Osteoblast (primary cell): ENCODE data around the gene DNA2. TPM values are rescaled to one million over a fixed set of nuclear protein-coding genes. Genes with fewer than 3 reads are reported as not detected.

Source experiments
- DNase-seq: peaks from one replicate; pipeline ENCODE4 v3.0.0; 2011; ENCODE audit warnings: low spot score, mixed read lengths; ENCODE audit not compliant: insufficient read length; ENCODE audit errors: missing footprints
- H2AFZ ChIP-seq: 2 replicates; pipeline ENCODE4 v1.6.0; 2011; ENCODE audit warnings: mild to moderate bottlenecking, low read length
- H3K27ac ChIP-seq: 2 replicates; pipeline ENCODE4 v1.5.1; 2011; ENCODE audit warnings: mild to moderate bottlenecking, low read depth, low read length, moderate library complexity
- H3K27me3 ChIP-seq: 2 replicates; pipeline ENCODE4 v1.6.0; 2012; ENCODE audit warnings: mild to moderate bottlenecking, control low read depth, inconsistent platforms, low read length, moderate library complexity; ENCODE audit not compliant: insufficient read depth
- H3K36me3 ChIP-seq: 2 replicates; pipeline ENCODE4 v1.5.1; 2011; ENCODE audit warnings: mild to moderate bottlenecking, low read length, control low read depth, moderate library complexity; ENCODE audit not compliant: insufficient read depth
- H3K4me1 ChIP-seq: 2 replicates; pipeline ENCODE4 v1.5.1; 2011; ENCODE audit warnings: mild to moderate bottlenecking, low read length, control low read depth, moderate library complexity; ENCODE audit not compliant: insufficient read depth
- H3K4me2 ChIP-seq: 2 replicates; pipeline ENCODE4 v1.6.0; 2011; ENCODE audit warnings: mild to moderate bottlenecking, low read length; ENCODE audit not compliant: insufficient read depth
- H3K4me3 ChIP-seq: fragments of 200-600 bp; sonication (generic); 3 replicates; pipeline ENCODE4 v1.5.1; 2012; ENCODE audit warnings: mild to moderate bottlenecking, low read length, inconsistent platforms; ENCODE audit not compliant: insufficient read depth
- H3K79me2 ChIP-seq: 2 replicates; pipeline ENCODE4 v1.6.0; 2012; ENCODE audit warnings: mild to moderate bottlenecking, low read length, control low read depth, inconsistent platforms; ENCODE audit not compliant: insufficient read depth
- H3K9me3 ChIP-seq: 2 replicates; pipeline ENCODE4 v1.5.1; 2011; ENCODE audit warnings: low read depth, low read length, control low read depth
- H4K20me1 ChIP-seq: 2 replicates; pipeline ENCODE4 v1.6.0; 2012; ENCODE audit warnings: mild to moderate bottlenecking, low read length, control low read depth; ENCODE audit not compliant: insufficient read depth
- total RNA-seq: library from RNA; depleted of rRNA; stranded (reverse); fragments of >200 nt; gene quantifications from 2 replicates; pipeline ENCODE4 v1.2.3, GENCODE V29; 2012
- TF ChIP-seq, protein P1 (sequence below): IDR thresholded peaks from 2 replicates; pipeline ENCODE4 v1.5.1; 2011; ENCODE audit warnings: mild to moderate bottlenecking, low read depth, low read length, moderate library complexity; ENCODE audit errors: extremely low read depth

DNA2 gene
- total RNA-seq, 1 donor: 5.4 TPM

DNA sequence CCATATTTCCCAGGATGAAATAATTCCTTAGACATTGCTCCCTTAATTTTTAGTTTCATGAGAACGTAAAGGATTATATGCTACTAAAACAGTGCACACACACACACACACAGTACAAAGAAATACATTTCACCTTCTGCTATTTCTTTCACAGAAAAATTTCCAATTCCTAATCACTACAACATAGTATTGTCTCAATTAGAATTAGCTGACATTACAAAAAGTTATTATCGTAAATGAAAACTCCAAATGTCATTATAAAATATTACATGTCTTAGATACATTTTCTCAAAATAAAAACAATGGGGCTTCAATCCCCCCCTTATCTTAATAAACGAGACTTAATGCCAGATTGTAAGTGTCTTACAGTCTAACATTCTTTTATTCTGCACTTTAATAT lies 52.4 kb downstream of the DNA2 start:
- Histone ChIP-seq H3K9me3 (no peaks in the 10 kb centered on the region), H3K4me3 (no peak overlapping the region), H3K4me2 (no peak overlapping the region), H3K27me3 (no peaks in the 10 kb centered on the region), H4K20me1 (no peaks in the 10 kb centered on the region), H3K27ac (no peak overlapping the region), H3K4me1 (no peaks in the 10 kb centered on the region), H3K36me3 (peaks cover 5% of the 10 kb centered on the region), H2AFZ (no peak overlapping the region), H3K79me2 (no peaks in the 10 kb centered on the region)
- DNase-seq: no peak
- TF ChIP-seq, protein P1, sequence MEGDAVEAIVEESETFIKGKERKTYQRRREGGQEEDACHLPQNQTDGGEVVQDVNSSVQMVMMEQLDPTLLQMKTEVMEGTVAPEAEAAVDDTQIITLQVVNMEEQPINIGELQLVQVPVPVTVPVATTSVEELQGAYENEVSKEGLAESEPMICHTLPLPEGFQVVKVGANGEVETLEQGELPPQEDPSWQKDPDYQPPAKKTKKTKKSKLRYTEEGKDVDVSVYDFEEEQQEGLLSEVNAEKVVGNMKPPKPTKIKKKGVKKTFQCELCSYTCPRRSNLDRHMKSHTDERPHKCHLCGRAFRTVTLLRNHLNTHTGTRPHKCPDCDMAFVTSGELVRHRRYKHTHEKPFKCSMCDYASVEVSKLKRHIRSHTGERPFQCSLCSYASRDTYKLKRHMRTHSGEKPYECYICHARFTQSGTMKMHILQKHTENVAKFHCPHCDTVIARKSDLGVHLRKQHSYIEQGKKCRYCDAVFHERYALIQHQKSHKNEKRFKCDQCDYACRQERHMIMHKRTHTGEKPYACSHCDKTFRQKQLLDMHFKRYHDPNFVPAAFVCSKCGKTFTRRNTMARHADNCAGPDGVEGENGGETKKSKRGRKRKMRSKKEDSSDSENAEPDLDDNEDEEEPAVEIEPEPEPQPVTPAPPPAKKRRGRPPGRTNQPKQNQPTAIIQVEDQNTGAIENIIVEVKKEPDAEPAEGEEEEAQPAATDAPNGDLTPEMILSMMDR: no peak

GRCh38 chr10:68408898-68409518 lies 62.8 kb downstream of the DNA2 start:
- H3K27me3 ChIP-seq: no peaks in the 10 kb centered on the region
- H2AFZ ChIP-seq: no peak overlapping the region
- H3K4me2 ChIP-seq: no peak overlapping the region
- H3K79me2 ChIP-seq: peaks cover 33% of the 10 kb centered on the region
- peaks cover 4% of the 10 kb centered on the region for H4K20me1 ChIP-seq
- H3K36me3 ChIP-seq: no peaks in the 10 kb centered on the region
- H3K9me3 ChIP-seq: no peaks in the 10 kb centered on the region
- no peak overlapping the region for H3K27ac ChIP-seq
- DNase-seq: no peak
- no peak overlapping the region for H3K4me3 ChIP-seq
- TF ChIP-seq, protein P1: no peak
- peaks cover 8% of the 10 kb centered on the region for H3K4me1 ChIP-seq

DNA sequence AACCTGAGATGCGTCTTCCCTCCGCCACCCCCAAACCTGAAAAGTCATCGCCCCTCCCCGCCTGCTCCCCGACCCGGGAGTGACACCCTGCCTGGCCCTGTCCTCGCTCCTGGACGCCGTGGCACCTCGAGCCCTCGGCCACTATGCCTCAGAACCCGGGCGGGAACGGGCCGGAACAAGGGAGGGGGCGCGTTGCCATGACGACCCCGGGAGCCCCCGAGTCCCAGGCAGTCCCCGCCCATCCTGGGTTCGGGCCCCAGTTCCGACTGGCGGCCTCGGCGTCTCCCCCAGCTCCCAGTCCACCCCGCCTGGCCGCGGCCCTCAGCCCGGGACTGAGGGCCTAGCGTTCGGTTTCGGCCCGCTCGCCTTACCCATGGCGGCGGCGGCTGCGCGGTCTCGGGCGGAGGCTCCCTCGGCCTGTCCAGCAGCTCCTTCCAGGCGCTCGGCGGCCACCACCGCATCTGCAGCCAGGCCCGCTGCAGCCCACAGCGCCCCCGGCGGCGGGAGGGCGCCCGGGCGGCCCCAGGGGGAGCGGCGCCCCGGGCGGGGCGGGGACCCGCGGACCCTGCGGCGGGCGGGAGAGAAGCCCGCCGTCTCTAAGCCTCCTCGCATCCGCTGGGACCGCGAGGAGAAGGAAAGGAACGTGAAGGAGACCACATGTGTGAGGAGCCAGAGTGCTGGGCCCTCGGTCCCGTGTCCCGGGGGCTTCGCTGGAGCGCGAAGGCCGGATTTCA lies 64.8 kb downstream of the DNA2 start, which contains the start of gene RUFY2:
TSS of gene RUFY2 (minus strand) at position 463 of the 734 bp plus-strand sequence. CDS start at position 375, 88 bp downstream.
- H3K36me3 ChIP-seq: no peaks in the 10 kb centered on the region
- DNase-seq: peak; percentile 99
- peaks cover 53% of the 10 kb centered on the region for H3K79me2 ChIP-seq
- peak within 1 kb of the TSS; percentile 98 for H2AFZ ChIP-seq
- peak within 1 kb of the TSS; percentile 80 for H3K27ac ChIP-seq
- TF ChIP-seq, protein P1: peak; percentile 49
- H4K20me1 ChIP-seq: peaks cover 4% of the 10 kb centered on the region
- peaks cover 21% of the 10 kb centered on the region for H3K4me1 ChIP-seq
- H3K4me3 ChIP-seq: peak within 1 kb of the TSS; percentile 100
- no peaks in the 10 kb centered on the region for H3K27me3 ChIP-seq
- no peaks in the 10 kb centered on the region for H3K9me3 ChIP-seq
- peak within 1 kb of the TSS; percentile 92 for H3K4me2 ChIP-seq
